ENCODE results near the gene NDRG4.
"Not testable (repeated sequence)": the region's sequence is repeated elsewhere in the genome, so short reads cannot be mapped to it uniquely, and the experiment has no call there.

Gene NDRG4

GRCh38 chr16:58466396-58466795, 33.5 kb upstream of the NDRG4 start:
- no peak for DNase-seq

DNA sequence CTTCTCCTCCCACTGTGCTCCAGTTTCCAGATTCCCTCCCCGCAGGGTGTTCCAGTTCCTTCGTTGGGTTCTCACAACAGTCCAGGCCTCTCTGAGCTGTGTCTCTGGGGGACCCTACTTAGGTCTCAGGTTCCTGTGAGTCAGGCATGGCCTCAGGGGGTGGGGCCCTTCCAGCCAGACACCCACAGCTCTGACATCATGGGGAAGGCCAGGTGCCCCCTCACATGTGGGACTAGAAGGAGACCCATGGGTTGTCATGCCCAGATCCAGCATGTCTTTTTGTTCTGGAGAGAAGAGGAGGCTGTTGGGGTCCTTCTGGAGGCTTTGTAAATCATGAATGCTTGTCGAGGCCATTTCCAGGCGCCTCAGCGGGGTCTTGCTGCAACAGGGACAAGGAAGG, 32.0 kb upstream of the NDRG4 start:
- DNase-seq, result no peak

DNA sequence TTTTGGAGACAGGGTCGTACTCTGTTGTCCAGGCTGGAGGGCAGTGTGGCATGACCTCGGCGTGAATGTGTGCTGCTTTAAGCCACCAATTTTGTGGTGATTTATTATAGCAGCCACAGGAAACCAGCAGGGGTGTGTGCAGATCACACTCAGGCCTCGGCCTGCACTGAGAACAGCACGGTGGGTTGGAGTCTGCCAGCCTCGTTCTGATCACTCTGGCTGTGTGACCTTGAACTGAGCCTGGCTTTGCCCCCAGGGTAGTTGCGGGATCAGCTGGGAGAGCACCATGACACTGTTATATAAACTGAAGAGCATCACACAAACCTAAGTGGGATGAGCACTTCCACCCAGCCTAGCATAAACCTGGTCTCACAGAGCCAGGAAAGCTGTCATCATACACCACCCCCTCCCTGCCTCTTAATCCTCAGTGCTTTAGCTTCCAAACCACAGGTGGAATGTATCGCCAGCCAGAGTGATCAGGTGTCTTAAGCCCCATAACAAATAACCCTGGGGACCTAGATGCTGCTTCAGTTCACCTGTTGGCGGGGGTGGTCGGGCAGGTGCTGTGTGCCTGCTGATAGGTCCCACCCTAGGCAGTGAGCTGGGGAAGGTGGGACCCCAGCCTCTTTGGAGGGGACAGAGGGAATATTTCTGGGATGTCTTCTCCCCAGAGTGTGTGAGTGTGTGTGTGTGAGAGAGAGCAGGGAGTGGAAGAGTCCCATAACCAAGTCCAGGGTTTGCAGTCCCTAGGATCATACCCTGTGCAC, 28.6 kb upstream of the NDRG4 start:
- no peak for DNase-seq

DNA sequence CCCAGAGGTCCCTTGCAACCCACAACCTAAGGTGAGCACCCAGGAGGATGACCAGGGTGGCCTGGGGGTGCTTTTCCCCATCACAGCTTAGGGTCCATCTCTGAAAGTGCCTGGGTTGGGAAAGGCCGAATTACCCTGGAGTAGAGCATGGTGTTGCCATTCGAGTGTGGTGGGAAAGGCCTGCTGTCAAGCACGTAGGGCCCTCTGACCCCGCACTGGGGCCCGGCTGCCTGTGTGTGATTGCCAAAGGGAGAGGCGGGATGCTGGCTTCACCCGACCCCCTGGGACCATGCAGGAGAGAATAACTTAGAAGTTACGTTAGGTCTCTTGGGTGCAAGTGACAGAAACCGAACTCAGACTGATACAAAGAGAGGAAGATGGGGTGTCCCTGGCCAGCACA, 27.7 kb upstream of the NDRG4 start:
- no peak for DNase-seq

DNA sequence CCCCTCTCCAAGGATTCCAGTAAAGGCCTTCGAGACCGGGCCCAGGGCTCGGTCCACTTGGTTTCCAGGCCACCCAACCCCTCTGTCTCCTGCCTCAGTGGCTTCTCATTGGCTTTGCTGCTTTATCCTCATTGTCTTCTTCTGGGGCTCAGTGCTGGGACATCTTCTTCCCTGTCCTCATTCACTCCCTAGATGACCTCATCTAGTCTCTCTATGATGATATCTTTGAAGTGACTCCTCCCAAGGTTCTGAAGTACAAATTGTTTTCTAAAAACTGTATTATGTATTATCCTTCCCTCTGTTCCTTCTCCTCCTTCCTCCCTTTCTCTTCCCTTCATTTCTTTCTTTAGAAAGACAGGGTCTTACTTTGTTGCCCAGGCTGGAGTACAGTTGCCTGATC, 27.1 kb upstream of the NDRG4 start:
- DNase-seq, result no peak

- no peak for DNase-seq
Observed at GRCh38 chr16:58474296-58474695, 25.6 kb upstream of the NDRG4 start.

DNA sequence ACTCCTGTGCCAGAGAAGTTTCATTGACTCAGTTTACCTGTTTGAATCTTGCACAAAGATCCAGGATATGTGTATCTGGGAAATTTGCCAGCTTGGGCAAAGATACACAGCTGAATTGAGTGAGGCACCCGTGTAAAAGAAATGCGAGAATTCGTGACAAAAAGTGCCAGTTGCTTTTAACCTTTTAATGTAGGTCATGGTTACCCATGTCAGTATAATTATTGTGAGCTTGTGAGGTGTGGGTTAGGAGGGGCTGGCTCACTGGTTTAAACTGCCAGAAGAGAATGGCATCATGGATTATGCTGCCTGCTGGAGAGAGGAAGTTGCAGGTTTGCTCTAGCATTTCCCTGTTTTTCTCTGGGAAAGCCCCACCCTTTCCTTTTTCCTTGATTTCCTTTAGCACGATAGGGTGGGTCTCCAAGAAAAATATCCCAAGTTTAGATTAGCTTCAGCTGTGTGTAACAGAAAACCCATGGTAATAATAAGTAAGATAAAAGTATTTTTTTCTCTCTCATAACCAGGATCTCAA, 24.8 kb upstream of the NDRG4 start:
- DNase-seq, result no peak

DNA sequence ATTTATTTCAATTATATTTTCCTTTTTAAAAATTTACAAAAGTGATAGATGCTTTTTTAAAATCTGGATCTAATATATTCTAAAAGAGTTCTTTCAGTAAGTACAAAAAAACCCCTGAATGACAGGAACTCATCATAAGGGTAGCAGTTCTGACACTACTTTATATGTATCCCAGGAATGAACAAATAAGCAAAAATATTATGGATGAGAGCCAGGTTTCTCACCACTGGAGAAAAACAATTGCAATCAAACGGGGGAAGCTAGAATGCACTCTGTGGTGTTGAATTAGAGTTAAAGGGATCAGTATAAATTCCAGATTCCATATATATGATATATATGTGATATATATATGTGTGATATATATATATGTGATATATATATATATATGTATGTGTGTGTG, 23.2 kb upstream of the NDRG4 start:
- no peak for DNase-seq

DNA sequence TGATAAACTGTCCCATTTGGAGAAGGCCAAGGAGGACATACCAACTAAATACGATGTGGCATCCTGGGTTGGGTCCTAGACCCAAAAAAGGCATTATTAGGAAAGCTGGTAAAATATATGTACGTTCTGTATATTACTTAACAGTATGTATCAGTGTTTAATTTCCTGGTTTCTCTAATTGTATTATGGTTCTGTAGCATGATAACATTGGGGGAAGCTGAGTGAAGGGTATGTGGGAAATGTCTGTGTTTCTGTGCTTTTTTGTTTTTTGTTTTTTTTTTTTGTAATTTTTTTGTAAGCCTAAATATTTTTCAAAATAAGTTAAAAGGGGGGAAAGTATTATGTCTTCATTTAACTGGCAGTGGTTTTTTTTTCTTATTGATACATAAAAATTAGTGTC, 21.5 kb upstream of the NDRG4 start:
- no peak for DNase-seq

- no peak for DNase-seq
Observed at GRCh38 chr16:58481226-58481869, 18.6 kb upstream of the NDRG4 start.

GRCh38 chr16:58481931-58482330, 18.0 kb upstream of the NDRG4 start:
- no peak for DNase-seq

DNA sequence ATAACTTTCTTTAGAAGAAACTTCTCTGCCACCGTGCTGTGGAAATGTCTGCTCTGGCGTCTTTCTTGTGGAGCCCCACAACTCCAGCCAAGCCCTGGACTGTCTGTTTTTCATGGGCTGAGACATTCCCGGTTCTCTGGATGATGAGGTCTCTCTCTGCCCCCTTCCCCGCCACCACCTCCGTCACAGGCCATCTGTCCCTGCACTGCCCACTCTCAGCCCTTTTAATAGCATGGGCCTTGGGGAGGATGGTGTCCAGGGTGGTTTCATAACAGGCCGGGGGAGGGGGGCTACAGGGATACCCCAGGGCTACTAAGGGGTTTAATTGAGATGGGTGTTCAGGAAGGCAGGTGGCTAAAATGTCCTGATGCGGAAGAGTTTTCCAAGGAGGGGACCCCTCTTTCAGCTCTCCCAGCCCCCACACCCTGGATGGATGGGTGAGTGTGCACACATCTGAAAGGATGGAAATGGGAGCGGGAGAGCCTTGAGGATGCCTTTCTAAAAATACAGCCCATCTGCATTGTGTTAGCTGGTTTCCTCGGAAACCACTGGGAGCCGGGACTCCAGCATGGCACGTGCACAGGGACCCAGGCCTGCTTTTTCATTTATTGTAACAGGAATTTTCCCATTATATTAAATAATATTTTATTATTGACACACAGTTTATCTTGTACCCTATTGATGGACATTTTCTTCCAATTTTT, 14.6 kb upstream of the NDRG4 start:
- no peak for DNase-seq

GRCh38 chr16:58487566-58488351, 12.2 kb upstream of the NDRG4 start:
- DNase-seq, result peak; percentile 77

DNA sequence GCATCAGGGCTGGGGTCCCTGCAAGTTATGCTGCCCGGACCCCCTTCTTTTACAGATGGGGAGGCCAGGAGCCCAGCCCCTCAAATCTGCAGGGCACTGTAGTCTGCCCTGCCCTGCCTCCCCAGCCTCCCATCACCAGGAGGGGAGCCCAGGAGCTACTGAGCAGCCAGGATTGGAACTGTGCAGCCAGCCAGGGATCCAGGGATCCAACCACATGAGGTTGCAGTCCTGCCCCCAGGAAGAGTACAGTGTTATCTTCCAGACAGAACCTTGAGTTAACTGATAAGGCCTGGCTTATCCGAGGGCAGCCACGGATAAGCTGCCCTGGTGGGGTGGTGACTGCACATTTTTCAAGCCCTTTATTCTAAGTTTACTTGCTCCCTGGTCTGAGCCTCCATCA, 11.4 kb upstream of the NDRG4 start:
- DNase-seq, result no peak

GRCh38 chr16:58490065-58490464, 9.9 kb upstream of the NDRG4 start:
- no peak for DNase-seq

DNA sequence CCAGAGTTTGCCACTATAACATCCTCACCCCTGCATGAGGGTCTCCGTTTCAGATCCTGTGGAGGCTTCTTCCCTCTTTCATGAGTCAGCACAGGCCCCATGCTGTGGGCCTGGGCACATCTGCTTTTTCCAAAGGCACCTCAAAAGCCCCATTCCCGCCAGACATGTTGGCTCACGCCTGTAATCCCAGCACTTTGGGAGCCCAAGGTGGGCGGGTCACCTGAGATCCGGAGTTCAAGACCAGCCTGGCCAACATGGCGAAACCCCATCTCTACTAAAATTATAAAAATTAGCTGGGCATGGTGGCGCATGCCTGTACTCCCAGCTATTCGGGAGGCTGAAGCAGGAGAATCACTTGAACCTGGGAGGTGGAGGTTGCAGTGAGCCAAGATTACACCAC, 9.4 kb upstream of the NDRG4 start:
- not testable (repeated sequence) for DNase-seq

- no peak for DNase-seq
Observed at GRCh38 chr16:58492066-58492465, 7.9 kb upstream of the NDRG4 start.

GRCh38 chr16:58492735-58493134, 7.2 kb upstream of the NDRG4 start:
- no peak for DNase-seq

DNA sequence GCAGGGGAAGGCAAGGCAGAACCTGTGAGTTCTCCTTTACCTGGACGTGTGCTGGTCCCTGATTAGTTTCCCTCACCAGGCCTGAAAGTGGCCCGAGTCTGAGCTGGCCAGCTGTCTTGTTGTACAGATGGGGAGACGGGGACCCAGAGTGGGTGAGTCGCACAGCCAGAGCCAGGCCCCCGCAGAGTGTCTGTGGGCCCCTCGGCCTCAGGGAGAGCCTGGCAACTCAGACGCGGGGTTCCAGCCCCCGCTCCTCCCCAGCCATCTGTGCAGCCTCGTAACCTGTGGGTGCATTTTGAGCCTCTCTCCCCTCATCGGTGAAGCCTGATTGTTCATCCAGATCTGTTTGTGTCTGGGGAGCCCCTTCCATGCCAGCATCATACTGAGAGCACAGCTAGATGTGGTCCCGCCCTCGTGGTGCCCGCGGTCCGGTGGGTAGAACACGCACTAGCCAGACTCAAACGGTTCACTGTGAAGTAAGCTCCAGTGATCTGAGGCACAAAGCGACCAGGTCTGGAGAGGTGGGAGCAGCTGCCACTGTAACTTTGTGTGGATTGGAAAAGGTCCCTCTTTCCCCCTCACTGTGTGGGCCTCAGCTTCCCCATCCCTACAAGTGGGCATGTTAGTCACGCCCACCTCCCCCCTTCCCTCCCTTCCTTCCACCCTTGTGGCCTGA, 6.0 kb upstream of the NDRG4 start:
- no peak for DNase-seq

DNA sequence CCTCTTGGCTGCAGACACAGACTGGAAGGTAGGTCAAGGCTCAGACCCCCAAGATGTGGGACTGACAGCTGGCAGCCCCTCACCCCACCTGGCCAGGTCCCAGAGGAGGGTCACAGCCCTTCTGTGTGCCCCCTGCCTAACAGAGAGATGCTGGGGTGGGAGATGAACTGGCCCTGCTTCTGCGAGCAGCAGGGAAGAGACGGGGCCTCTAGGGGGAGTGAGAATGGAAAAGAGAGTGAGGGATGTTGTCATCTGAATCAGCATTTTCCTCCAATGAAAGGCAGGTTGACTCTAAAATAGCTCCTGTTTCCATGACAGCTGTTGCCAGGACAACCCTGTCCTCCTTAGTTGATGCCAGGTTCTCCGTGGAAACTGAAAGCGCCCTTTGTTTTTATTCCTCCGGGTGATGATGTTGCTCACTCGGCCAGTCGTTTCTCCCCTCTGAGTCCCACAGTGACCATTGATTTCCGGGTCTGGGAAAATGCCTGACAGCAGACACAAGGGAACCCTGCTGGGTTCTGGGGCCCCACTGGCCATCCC, 4.9 kb upstream of the NDRG4 start:
- DNase-seq, result peak; percentile 55

DNA sequence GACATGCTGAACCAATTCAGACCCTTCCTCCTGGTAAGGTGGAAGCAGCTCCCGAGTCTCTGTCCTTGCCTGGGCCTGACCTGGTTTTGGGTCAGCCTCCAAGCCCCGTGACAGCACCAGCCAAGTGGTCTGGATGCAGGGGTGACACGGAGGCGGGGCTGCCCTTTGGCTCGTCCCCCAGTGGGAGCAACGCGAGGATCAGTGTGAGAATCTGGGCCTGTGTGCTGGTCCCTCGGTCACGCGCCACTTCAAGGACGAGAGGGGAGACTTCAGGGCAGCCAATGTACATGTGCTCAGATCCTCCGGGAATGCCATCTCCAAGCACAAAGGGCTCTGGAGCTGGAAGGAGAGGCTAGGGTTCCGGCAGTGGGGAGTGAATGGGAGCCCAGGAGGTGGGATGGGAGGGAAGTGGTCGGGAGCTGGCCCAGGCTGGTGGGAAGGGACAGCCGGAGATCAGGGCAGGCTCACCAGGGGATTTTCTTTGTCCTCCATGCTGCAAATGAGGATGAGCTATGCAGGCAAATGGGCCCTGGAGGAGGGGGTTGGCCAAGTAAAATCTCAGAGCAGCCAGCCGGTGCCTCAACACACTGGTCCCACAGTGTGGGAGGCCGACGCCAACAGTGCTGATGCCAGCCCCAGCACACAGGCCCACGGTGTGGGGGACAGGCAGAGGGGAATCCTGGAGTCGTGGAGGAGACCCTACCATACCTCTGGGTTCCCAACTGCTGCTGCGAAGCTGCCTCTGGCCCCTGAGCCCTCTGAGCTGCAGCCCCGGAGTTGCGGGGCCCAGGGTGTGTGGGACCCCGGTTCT, 4.2 kb upstream of the NDRG4 start:
- no peak for DNase-seq

Measured in stimulated activated CD4-positive, alpha-beta T cell treated with anti-CD3 and anti-CD28 coated beads, Interleukin-4, amount 100 ng/mL, for 1 hour (primary cell).